GM19395 (cell line): ENCODE measurements around the gene MAX.

Experiments used
- ATAC-seq: cut with Tn5 transposase; IDR thresholded peaks from one replicate; pipeline ENCODE4 v1.9.1; 2021; ENCODE audit warnings: mild to moderate bottlenecking, moderate library complexity; ENCODE audit not compliant: unreplicated experiment

MAX gene

GRCh38 chr14:65102441-65103149, at the start of gene MAX:
Gene MAX, minus strand, starts transcription at chr14:65102517. Its CDS starts 178 bp downstream, at chr14:65102339.
- ATAC-seq = peak; percentile 82

GRCh38 chr14:65151609-65151956, 49.3 kb upstream of the MAX start:
- ATAC-seq = no peak

GRCh38 chr14:65150898-65151608, 48.7 kb upstream of the MAX start:
- ATAC-seq = no peak

- ATAC-seq = no peak
These were observed 46.8 kb upstream of the MAX start for GRCh38 chr14:65149116-65149515.

GRCh38 chr14:65144170-65144569, 41.9 kb upstream of the MAX start:
- no peak for ATAC-seq

- no peak for ATAC-seq
These were observed 40.8 kb upstream of the MAX start for GRCh38 chr14:65142914-65143625.

- ATAC-seq = no peak
These were observed 40.1 kb upstream of the MAX start for GRCh38 chr14:65142429-65142828.

- ATAC-seq = no peak
These were observed 39.2 kb upstream of the MAX start for GRCh38 chr14:65141523-65141922.

- ATAC-seq = no peak
These were observed 35.5 kb upstream of the MAX start for GRCh38 chr14:65137648-65138307.

GRCh38 chr14:65134651-65135579, 32.6 kb upstream of the MAX start:
- ATAC-seq = no peak

- no peak for ATAC-seq
These were observed 30.5 kb upstream of the MAX start for GRCh38 chr14:65132855-65133254.

GRCh38 chr14:65131301-65131701, 29.0 kb upstream of the MAX start:
- no peak for ATAC-seq

- no peak for ATAC-seq
These were observed 25.8 kb upstream of the MAX start for GRCh38 chr14:65128096-65128495.

GRCh38 chr14:65117769-65118745, 15.7 kb upstream of the MAX start:
- ATAC-seq = no peak

- ATAC-seq = no peak
These were observed 13.3 kb upstream of the MAX start for GRCh38 chr14:65115615-65116014.

- no peak for ATAC-seq
These were observed 8.2 kb upstream of the MAX start for GRCh38 chr14:65110525-65110924.

- no peak for ATAC-seq
These were observed 7.0 kb upstream of the MAX start for GRCh38 chr14:65109357-65109756.

- ATAC-seq = no peak
These were observed 4.9 kb upstream of the MAX start for GRCh38 chr14:65107200-65107599.

- ATAC-seq = no peak
These were observed 4.4 kb upstream of the MAX start for GRCh38 chr14:65106736-65107135.
